ENCODE measurements around the gene RBMS2. TPM values are rescaled to one million over a fixed set of nuclear protein-coding genes. Genes with fewer than 3 reads are reported as not detected.

The RBMS2 gene
- total RNA-seq, 1 donor from 2014 or later: 10.2 TPM

DNA sequence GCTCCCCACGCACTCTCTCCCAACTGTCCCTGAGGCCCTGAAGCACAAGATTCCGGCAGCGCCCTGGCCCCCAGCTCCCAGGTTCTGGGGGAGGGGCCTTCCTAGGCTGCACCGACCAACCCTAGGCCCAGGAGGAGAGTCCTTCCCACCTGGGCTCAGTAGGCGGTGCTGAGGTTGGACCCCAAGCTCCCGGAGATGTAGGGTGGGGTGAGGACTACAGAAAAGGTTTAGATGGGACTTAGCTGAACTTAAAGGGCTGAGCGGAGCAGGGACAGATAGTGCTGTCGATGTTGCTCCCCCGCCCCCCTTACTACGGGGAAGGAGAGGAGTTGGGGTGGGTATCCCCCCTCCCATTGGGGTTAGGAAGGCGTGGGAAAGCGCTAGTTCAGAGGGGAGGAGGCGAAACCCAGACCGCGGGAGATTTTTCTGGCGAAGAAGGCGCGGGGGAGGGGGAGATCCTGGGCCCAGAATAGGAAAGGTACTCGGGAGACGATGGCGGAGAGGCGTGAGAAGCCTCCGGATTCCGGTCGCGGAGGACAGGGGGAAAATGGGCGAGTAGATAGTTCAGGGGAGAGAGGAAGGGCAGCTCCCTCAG lies 112.7 kb downstream of the RBMS2 start:
- peaks cover 36% of the 10 kb centered on the region for H3K4me1 Mint-ChIP-seq (ENCODE audit: low read depth, unreplicated experiment)
- H3K9me3 Mint-ChIP-seq (ENCODE audit: unreplicated experiment): peaks cover 11% of the 10 kb centered on the region
- peak; percentile 36 for DNase-seq
- no peak for TF ChIP-seq CTCF (IDR thresholded peaks at IDR 0.05; ENCODE audit: partially characterized antibody, unreplicated experiment)
- no peaks in the 10 kb centered on the region for H3K36me3 Mint-ChIP-seq (ENCODE audit: unreplicated experiment)
- H3K27me3 Mint-ChIP-seq (ENCODE audit: unreplicated experiment): peaks cover 30% of the 10 kb centered on the region
- peak overlapping the region; percentile 95 for H3K27ac Mint-ChIP-seq (ENCODE audit: unreplicated experiment)
- H3K4me3 Mint-ChIP-seq (ENCODE audit: unreplicated experiment): peak overlapping the region; percentile 98

- peak overlapping the region; percentile 97 for H3K27ac Mint-ChIP-seq (ENCODE audit: unreplicated experiment)
- H3K36me3 Mint-ChIP-seq (ENCODE audit: unreplicated experiment): no peaks in the 10 kb centered on the region
- H3K4me1 Mint-ChIP-seq (ENCODE audit: low read depth, unreplicated experiment): peaks cover 36% of the 10 kb centered on the region
Observed at GRCh38 chr12:56634837-56635791, 113.5 kb downstream of the RBMS2 start.

DNA sequence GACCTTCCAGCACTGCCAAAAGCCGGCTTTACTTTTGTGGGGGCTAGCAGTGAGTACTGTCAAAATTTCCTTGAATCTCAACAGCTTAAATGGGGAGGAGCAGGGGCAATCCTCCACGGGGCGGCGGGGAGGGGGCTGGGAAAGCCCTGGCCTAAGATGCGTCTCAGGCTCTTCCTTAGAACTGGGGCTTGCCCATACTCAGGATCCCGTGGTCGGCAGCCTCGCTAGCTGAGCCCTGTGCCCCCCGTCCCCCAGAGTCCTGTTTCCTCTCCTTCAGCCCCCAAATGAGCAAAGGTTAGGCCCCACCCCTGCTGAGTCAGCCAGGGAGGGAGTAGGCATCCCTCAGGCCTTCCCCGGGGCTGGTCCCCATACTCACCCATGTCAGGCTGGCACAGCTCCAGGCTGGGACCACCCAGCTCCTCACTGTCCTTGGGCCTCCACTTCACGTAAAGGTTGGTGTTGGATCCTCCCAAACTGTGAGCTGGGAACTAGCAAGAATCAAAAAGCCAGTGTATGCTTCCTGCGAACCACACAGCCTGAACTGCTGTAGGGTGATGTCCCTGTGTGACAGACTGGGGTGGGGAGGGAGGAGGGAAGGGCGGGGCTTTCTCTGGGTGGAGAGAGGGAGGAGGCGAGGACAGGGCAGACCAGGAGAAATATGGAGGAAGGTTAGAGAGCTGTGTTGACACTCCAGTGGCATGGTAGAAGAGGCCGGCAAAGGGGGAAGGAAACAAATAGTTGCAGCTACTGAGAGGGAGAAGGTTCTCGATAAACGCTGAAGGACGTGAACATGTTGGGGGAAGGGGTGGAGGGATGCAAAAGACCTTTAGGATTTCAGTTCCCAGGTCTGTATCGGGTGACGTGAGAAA lies 114.4 kb downstream of the RBMS2 start:
- Mint-ChIP-seq H3K36me3 (ENCODE audit: unreplicated experiment) (no peaks in the 10 kb centered on the region), H3K4me1 (ENCODE audit: low read depth, unreplicated experiment) (peaks cover 34% of the 10 kb centered on the region), H3K27me3 (ENCODE audit: unreplicated experiment) (peaks cover 25% of the 10 kb centered on the region), H3K9me3 (ENCODE audit: unreplicated experiment) (peaks cover 10% of the 10 kb centered on the region), H3K27ac (ENCODE audit: unreplicated experiment) (peak overlapping the region; percentile 97), H3K4me3 (ENCODE audit: unreplicated experiment) (peak overlapping the region; percentile 94)
- peak; percentile 82 for DNase-seq
- TF ChIP-seq CTCF (IDR thresholded peaks at IDR 0.05; ENCODE audit: partially characterized antibody, unreplicated experiment): no peak

More at GRCh38 chr12:56634837-56635791, 113.5 kb downstream of the RBMS2 start:
- TF ChIP-seq CTCF (IDR thresholded peaks at IDR 0.05; ENCODE audit: partially characterized antibody, unreplicated experiment): no peak
- peaks cover 32% of the 10 kb centered on the region for H3K27me3 Mint-ChIP-seq (ENCODE audit: unreplicated experiment)
- H3K9me3 Mint-ChIP-seq (ENCODE audit: unreplicated experiment): peaks cover 10% of the 10 kb centered on the region
- H3K4me3 Mint-ChIP-seq (ENCODE audit: unreplicated experiment): peak overlapping the region; percentile 98
- peak; percentile 71 for DNase-seq

GRCh38 chr12:56636675-56637540 lies 115.3 kb downstream of the RBMS2 start:
- DNase-seq: peak; percentile 99
- H3K9me3 Mint-ChIP-seq (ENCODE audit: unreplicated experiment): peaks cover 10% of the 10 kb centered on the region
- TF ChIP-seq CTCF (IDR thresholded peaks at IDR 0.05; ENCODE audit: partially characterized antibody, unreplicated experiment): peak; percentile 11
- H3K27ac Mint-ChIP-seq (ENCODE audit: unreplicated experiment): peak overlapping the region; percentile 97
- peaks cover 29% of the 10 kb centered on the region for H3K4me1 Mint-ChIP-seq (ENCODE audit: low read depth, unreplicated experiment)
- H3K27me3 Mint-ChIP-seq (ENCODE audit: unreplicated experiment): peaks cover 25% of the 10 kb centered on the region
- H3K36me3 Mint-ChIP-seq (ENCODE audit: unreplicated experiment): no peaks in the 10 kb centered on the region
- H3K4me3 Mint-ChIP-seq (ENCODE audit: unreplicated experiment): peak overlapping the region; percentile 94

Data from glutamatergic neuron (in vitro differentiated cells).